ENCODE data around the gene PDGFB.
A peak's percentile ranks its signal among the peaks of the same experiment; 100 is the strongest.

Gene PDGFB

GRCh38 chr22:39276440-39277141, 31.8 kb upstream of the PDGFB start:
- DNase-seq, result no peak

DNA sequence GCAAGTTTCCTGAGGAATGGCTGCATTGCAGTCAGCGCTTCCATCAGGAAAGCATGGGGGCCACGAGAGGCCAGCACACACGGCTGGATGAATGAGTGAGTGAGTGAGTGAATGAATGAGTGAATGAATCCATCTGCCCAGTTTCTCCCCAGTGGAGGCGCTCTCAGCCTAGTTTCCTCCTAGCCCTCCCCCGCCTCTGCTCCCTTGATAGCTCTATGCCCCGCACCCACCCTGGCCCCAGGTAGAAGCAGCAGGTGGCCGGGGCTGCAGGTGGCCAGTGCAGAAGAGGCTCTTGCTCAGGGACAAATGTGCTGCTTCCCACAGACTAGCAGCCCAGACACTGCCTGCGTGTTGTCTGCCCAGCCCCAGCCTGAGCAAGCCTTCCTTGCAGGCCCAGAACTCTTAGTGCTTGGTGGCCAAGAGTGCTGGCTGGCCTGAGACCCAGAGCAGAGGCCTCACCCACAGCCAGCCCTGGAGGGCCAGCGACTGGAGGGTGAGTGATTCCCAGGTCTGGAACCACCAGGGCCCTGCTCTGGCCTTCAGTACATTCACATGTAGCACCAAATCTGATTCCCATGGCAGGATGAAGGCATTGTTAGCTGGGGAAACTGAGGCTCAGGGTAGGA, 31.1 kb upstream of the PDGFB start:
- no peak for DNase-seq

- DNase-seq, result no peak
Measured at GRCh38 chr22:39273950-39274887, 29.4 kb upstream of the PDGFB start.

GRCh38 chr22:39270792-39271191, 26.0 kb upstream of the PDGFB start:
- DNase-seq, result no peak

DNA sequence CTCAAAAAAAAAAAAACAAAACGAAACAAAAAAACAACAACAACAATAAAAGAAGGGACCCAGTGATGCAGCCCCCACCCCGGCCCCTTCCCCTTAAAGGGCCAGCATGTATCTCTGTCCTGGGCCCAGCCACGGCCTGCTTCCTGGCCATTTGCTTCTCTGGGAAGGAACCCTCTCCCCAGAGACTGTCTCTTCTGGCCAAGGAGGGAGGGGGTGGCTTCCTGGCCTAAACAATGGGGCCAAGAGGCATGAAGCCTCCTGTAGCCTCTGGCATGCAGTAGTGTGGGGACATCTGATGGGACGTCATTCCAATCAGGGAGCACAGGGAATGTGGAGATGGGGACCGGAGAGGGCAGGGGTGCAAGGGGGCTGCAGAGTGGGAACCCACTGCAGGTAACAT, 25.5 kb upstream of the PDGFB start:
- no peak for DNase-seq

GRCh38 chr22:39269095-39269790, 24.5 kb upstream of the PDGFB start:
- no peak for DNase-seq

GRCh38 chr22:39268645-39269044, 23.9 kb upstream of the PDGFB start:
- DNase-seq, result no peak

GRCh38 chr22:39267974-39268373, 23.2 kb upstream of the PDGFB start:
- DNase-seq, result no peak

DNA sequence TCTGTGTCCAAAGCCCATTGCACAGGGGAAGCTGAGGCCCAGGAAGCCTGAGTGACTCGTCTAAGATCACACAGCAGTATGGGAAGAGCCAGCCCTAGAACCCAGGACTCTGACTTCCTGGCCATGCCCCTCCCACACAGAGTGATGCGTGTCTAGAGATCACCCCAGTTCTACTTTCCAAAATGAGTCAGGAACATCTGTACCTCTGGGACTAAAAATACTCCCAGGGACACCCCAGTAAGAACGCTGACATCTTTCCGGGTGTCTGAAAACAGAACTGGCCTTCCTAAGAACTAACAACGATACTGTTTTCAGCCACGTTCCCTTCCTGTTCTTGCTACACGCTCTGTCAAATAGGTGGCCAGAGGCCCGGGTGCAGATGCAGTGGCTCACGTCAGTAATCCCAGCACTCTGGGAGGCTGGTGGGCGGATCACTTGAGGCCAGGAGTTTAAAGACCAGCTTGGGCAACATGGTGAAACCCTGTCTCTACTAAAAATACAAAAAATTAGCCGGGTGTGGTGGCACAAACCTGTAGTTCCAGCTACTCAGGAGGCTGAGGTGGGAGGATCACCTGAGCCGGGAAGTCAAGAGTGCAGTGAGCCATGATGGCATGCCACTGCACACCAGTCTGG, 21.7 kb upstream of the PDGFB start:
- DNase-seq, result no peak

DNA sequence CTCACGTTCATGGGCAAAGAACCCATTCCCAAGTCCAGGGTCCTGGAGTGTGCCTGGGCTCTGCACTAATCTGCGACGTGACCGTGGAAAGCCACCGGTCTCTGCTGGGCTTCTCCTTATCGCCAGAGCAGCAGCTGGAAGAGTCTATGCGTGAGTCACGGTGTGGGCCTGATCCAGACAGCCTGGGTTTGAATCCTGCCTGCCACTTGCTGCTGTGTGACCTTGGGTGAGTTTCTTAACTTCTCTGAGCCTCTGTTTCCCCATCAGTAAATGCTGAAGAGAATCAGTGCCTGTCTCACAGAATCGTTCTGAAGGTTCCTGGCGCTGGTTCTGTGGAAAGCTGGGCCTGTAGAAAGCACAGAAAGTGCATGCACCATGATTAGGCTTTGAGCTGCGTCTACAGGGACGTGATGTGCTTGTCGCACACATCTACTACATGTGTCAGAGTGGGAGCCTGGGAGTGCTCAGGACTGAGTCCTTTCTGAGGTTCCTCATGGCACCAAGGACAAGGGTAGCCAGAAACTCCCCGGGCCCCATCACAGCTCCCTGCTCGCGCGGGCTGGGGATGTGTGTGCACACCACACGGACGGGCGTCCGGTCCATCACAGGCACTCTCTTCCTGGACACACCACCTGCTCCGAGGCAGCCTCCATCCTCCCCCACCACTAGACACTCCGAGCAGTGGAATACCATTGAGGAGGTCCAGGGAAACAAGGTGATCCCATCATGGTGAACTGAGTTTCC, 20.5 kb upstream of the PDGFB start:
- no peak for DNase-seq

GRCh38 chr22:39264349-39265038, 19.7 kb upstream of the PDGFB start:
- DNase-seq, result no peak

DNA sequence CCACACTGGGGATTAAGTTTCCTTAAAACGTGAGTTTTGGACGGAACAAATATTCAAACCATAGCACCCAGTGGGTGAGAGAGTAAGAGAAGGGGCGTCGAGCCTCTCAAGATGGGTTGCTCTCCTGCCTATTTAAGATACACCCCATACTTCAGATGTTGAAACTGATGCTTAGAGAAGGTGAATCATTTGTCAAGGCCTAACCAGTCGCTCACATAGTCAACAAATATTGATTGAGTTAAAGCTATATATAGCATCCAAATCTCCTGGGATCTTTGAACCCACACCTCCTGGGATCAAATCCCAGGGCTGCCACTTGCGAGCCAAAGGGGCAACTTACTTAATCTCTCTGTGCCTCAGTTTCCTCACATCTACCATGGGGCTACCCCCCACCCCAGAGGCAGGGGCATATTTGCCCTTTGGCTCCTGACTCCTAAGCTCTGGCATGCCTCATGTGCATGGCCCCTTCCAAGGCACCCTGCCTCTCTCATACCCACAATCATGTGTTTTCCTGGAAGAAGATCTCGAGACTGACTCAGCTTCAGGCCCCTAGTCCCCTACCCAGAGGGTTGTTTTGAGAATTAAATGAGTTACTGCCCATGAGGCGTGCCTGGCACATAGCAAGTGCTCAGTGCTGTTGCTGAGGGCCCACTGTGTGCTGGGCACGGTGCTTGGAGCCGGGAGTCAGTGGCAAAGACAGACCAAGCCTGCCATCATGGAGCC, 19.0 kb upstream of the PDGFB start:
- DNase-seq, result no peak

DNA sequence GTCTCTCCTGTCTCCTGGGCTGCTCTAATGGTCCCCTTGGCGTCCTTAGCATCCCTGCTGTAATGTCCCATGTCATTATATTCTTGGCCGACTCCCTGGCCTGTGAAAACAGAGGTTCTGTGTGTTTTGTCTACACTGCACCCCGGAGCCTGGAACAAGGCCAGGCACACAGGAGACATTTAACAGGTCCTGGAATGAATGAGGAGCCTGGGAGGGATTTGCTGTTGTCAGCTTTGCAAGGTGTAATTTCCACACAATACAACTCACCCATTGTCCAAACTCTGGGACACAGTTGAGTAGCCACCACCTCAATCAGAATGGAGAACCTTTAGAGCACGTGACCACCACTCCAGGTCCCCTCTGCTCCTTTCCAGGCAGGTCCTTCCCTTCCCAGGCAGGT, 14.9 kb upstream of the PDGFB start:
- DNase-seq, result no peak

DNA sequence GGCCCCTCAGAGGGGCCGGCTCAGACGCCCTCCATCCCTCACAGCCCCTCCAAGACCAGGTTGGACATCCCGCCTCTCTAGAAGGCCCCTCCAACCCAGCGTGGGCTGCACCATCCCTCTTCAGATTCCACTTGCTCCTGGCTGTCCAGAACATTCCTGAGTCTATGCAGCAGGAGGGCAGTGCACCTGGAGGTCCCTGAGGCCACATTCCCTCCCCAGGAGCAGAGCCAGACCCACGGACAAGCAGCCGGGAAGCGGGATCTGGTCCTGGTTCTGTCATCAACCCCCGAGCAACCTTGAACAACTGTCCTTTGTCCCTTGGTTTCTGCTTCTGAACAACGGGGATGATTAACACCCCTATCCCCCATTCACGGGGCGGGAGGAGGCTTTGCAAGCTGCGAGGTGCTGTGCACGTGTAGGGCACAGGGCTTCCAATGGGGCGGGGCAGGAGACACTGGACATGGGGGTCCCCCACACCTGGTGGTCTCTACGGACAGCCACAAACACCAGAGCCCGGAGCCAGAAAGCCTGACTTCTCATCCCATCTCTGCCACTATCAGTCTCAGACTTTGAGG, 13.2 kb upstream of the PDGFB start:
- DNase-seq, result no peak

DNA sequence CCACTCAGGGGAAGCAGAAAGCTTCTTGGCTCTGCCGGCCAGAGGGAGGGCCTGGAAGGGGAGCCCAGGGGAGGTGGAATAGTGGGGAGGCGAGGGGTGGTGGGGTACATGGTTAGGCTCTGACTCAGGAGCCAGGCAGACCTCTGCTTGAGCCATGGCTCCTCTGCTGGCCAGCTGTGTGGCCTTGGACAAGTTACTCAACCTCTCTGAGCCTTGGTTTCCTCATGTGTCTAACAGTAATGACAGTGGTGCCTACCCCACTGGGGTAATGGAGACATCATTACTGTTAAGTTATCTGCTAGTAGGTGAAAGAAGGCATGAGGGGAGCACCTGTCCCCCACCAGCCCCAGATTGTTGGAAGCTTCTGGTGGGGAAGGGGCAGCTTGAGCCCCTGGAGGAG, 12.2 kb upstream of the PDGFB start:
- no peak for DNase-seq

GRCh38 chr22:39256186-39256552, 11.4 kb upstream of the PDGFB start:
- DNase-seq, result no peak

GRCh38 chr22:39255449-39256185, 10.8 kb upstream of the PDGFB start:
- no peak for DNase-seq

DNA sequence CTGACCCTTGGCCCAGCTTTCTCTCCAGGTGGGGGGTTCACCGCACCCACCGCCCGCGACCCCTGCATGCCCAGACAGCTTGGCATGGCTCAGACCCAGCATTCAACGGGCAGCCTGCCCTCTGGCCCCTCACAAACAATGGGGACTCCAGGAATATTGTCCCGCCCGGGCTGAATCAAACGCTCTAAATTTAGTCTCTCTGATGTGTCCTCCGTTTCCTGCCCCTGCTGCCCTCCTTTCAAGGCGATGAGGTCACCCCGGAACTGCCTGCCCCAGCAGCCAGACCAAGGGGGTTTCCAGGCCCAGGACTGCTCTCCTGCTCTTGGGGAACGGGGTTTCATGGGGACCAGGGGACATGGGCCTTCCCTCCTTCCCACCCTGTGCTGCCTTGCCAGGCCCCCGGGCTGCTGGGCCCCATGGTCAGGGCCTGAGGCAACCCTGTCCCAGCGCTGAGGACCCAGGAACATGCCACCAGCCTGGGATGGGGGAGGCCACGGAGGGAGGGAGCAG, 10.1 kb upstream of the PDGFB start:
- peak; percentile 33 for DNase-seq

DNA sequence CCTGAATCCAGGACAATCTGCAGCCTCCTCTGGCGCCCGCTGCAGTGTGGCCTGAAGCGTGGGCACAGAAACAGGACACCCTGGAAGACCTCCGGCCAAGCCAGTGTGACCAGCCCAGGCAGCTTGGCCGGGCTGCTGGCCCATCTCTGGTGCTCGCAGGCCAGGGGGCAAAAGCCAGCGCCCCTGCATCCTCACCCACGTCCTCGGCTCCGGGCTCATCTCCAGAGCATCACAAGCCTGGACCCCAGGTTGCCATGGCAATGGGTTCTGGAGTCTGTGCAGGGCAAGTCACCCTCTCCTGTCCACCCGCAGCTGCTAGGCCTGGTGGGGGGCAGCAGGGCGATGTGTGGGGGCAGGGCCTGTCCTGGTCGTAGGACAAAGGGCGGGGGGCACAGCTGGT, 9.3 kb upstream of the PDGFB start:
- DNase-seq, result no peak
